ENCODE results near the gene CTNND1.

DNA sequence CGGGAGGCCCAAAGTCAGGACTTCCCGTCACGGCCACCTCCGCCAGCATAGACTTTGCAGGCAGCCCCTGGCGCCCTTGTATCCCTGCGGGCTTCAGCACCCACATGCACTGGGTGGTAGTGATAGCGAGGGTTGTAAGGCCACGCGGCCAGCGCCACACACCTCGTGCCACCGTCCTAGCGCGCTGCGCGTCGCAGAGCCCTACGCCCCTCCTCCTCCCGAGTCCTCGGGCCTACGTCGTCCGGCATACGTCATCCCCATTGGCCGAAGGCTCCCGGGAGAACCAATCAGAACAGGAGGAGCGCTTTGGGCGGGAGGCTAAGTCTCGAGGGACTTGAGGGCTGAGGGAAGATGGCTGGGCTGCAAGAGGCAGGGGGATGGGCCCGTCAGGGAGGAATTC lies 8.6 kb upstream of the CTNND1 start:
- no peak for TF ChIP-seq FOXA1 (IDR thresholded peaks at IDR 0.05)
- no peak for TF ChIP-seq L3MBTL2 (conservative IDR thresholded peaks at IDR 0.05)
